HG03565 (cell line): ENCODE measurements around the gene ZNRF2.

Experiments used
- ATAC-seq: cut with Tn5 transposase; IDR thresholded peaks from one replicate; pipeline ENCODE4 v1.9.1; 2021; ENCODE audit warnings: mild to moderate bottlenecking, moderate library complexity; ENCODE audit not compliant: unreplicated experiment

ZNRF2 gene

GRCh38 chr7:30396389-30396788 lies 112.0 kb downstream of the ZNRF2 start:
- no peak for ATAC-seq

GRCh38 chr7:30403477-30403876 lies 119.1 kb downstream of the ZNRF2 start:
- no peak for ATAC-seq

DNA sequence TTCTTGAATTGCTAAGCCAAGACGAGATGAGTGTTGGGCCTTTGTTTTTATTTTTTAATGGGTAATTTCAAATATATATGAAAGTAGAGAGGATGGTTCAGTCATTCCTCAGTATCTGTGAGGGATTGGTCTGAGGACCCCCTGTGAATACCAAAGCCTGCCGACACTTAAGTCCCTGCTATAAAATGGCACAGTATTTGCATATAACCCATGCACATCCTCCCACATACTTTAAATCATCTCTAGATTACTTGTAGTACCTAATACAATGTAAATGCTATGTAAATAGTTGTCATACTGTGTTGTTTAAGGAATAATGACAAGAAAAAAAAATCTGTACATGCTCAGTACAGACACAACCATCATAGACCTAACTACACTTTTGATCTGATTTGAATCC lies 120.8 kb downstream of the ZNRF2 start:
- no peak for ATAC-seq

DNA sequence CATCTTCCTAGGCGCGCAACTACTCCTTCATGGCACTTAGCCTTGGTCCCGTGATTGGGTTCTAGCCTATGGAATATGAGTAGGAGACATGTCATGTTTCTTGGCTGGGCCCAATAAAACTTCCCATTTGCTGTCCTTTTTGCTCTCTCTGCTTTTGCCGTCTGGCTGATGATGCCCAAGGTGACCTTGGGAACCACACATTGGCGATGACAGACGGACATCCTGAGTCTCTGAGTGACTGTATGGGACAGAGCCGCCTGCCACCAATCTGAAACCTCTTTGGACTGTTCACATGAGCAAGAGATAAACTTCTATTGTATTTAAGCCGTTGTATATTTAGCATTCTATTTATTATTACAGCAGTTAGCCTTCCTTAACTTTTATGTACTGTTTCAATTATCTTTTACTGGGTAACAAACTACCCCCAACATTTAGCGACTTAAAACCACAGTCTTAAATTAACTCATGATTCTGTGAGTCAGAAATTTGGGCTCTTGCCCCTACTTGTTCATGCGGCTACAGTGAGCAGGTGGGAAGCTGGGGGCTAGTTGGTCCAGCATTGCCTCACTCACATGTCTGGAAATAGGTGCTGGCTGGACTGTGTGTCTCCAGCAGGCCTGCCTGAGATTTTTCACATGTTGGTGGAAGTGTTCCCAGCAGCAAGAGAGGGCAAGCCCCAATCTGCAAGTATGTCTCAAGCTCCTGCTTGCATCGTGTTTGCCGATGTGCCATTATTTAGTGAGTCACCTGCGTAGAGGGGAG lies 122.4 kb downstream of the ZNRF2 start:
- ATAC-seq: no peak

DNA sequence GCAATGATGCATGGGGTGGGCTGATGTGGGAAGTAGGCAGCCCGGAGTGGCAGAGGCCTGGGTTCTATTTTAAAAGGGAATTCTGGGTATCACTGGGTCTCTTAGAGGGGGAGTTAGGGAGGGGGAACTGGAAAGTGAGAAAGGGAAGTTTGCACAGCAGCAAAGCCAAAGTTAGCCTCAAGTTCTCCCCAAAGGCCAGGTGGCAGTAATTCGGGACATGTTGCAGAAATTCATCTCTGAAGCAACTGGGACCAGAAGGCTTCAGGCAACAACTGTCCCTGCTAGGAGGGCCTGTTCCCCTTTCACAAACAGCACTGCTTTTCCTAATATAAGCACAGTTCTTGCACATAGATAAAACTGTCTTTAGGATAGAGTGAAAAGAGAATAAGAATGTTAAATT lies 126.8 kb downstream of the ZNRF2 start:
- ATAC-seq: no peak

DNA sequence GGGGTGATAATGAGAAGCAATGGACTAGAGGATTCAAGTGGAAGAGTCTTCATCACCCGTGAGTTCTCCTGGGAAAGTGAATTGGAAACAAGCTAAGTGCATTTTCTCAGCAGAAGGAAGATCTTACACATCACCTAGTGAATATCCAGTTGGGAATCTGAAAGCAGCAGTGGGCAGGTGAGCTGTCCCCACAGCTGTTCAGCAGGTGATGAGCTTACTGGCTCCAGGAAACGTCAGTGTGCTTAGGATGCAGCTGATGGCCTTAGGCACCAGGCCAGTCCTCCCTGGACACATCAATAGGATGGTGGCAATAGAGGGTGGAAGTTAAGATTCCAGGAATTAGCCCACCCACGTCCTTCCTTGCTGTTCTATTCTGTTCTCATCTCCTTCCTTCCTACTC lies 127.5 kb downstream of the ZNRF2 start:
- ATAC-seq: no peak

DNA sequence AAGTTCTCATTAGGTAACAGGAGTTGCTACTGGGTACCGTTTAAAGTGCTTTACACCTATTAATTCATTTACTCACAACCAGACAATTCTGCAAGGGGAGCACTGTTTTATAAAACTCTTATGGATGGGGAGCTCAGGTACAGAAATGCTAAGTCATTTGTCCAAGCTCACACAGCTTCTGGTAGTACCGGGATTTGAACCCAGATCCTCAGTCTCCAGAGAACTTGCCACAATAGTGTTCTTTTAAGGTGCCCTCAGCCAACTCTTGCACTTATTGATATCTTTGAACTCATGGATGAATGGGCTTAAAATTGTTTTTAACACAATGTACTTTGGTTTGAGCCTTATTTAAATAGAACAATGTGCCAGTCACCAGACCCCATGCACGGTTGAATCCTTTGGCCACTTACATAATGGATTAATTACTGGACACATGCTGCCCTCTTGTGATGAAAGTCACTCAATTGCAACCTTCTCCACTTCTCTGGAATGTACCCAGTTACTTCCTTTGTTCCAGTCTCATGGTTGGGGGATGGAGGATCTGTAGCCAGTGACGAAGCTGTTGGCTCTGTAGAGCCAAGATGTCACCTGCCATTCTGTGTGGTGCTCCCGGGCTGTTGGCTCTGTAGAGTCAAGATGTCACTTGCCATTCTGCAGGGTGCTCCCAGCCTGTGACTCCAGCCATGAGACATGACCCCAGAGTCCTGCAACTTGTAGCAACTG lies 128.5 kb downstream of the ZNRF2 start:
- no peak for ATAC-seq

- ATAC-seq: no peak
These were observed 129.5 kb downstream of the ZNRF2 start for GRCh38 chr7:30413864-30414263.
